Activated T-cell treated with anti-CD3 and anti-CD28 coated beads, Interleukin-2, amount 50 U/mL, for 72 hours (primary cell): ENCODE results near the gene NTRK3. TPM values are rescaled to one million over a fixed set of nuclear protein-coding genes. Genes with fewer than 3 reads are reported as not detected.

Source experiments
- ATAC-seq, 2 donors: fragments of 150-1000 bp; cut with Tn5 transposase; replicated peaks in 1 of 2; 2 replicates each; pipeline ENCODE4 v1.10.0; 2021; ENCODE audit warnings: moderate library complexity in 2 of 2, mild to moderate bottlenecking in 1 of 2
- DNase-seq, 2 donors: peaks; one replicate each; pipeline ENCODE4 v3.0.0; 2021 to 2022; ENCODE audit warnings: mixed read lengths in 1 of 2
- H3K27ac Mint-ChIP-seq: one replicate; pipeline ENCODE4 v1.8.0; 2022; ENCODE audit warnings: mild to moderate bottlenecking, moderate library complexity, mixed read lengths
- H3K27me3 Mint-ChIP-seq: one replicate; pipeline ENCODE4 v1.8.0; 2022; ENCODE audit warnings: low read depth, mixed read lengths
- H3K36me3 Mint-ChIP-seq, 2 donors: one replicate each; pipeline ENCODE4 v1.8.0; 2022; ENCODE audit warnings: mixed read lengths in 2 of 2, mild to moderate bottlenecking in 1 of 2; ENCODE audit not compliant: insufficient read depth in 2 of 2
- H3K4me1 Mint-ChIP-seq: one replicate; pipeline ENCODE4 v1.8.0; 2022; ENCODE audit warnings: low read depth, mixed read lengths
- H3K4me3 Mint-ChIP-seq, 2 donors: one replicate each; pipeline ENCODE4 v1.8.0; 2022; ENCODE audit warnings: mild to moderate bottlenecking in 2 of 2, mixed read lengths in 2 of 2, moderate library complexity in 2 of 2
- H3K9me3 Mint-ChIP-seq, 2 donors: one replicate each; pipeline ENCODE4 v1.8.0; 2022; ENCODE audit warnings: mixed read lengths in 2 of 2
- total RNA-seq, 2 donors: library from RNA; stranded (reverse); gene quantifications; one replicate each; pipeline ENCODE4 v1.2.3, GENCODE V29; 2022

NTRK3 gene
- total RNA-seq, 2 donors from 2014 or later = 4.2 to 8.9 TPM

DNA sequence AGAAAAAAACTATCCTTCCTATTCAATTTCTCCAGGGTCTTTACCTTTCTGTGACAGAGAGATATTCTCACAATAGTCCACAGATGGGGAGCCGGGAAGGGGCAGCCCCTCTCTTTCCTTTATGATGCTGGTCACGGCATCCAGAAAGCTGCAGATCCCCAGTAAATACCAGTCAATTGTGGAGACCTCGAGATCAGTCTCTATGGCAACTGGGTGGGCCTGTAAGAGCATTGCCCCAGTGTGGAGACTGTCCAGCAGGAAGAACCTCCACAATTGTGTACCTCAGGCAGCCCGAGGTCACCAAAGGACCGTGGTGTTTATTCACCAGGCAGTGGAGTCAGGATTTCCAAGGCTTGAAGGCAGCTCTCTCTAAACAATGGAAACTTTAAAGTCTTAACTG is 291.2 kb downstream of the NTRK3 start:
- Mint-ChIP-seq H3K9me3 (no peaks in the 10 kb centered on the region), H3K4me1 (no peaks in the 10 kb centered on the region), H3K27me3 (no peaks in the 10 kb centered on the region), H3K36me3 (no peaks in the 10 kb centered on the region), H3K4me3 (no peak overlapping the region), H3K27ac (no peak overlapping the region)
- DNase-seq (no peak), ATAC-seq (no peak)

DNA sequence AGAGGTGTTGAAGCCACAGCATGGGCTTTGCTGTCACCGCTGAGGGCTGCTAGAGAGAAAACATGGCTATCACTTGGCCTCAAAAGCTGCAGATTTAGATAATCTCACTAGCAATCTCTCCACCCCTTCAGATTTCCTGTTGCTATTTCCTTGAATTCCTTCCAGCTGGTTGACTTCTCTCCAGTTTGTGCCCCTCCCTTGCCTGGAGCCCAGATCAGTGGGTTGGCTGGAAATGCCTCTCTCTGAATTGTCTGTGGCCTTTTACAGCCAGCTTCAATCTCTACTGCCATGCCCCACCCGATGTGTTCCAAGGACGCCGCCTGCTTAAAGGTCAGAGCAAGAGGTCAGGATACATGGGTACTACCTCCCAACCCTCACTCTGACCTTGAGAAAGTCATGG is 294.1 kb downstream of the NTRK3 start:
- Mint-ChIP-seq H3K27ac (no peak overlapping the region), H3K9me3 (no peaks in the 10 kb centered on the region), H3K36me3 (no peaks in the 10 kb centered on the region), H3K4me3 (no peak overlapping the region), H3K27me3 (no peaks in the 10 kb centered on the region), H3K4me1 (no peaks in the 10 kb centered on the region)
- DNase-seq (no peak), ATAC-seq (no peak)

DNA sequence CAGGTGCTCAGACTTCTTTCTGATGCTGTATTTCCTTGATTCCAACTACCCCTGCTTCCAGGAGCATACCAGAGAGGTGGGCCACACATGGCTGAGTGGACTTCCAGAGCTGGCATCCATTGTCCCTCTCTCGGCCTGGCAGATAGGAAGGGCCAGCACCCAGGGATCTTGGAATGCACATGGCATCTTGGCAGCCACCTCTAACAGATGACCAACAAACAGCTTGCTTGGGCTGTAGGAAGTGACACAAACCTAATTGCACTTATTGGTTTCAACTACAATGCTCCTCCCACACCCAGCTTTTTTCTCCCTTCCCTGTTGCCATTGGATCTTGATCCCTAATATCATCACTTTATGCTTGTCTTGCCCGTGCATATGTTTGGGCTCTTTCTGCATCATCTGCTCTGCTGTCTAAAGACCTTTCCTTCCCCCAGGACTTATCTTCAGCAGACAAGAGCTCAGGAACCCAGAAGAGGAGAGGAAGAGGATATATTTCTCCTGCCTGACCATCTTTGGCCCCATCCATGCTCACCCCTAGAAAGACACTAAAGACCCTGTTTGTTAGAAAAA is 294.6 kb downstream of the NTRK3 start:
- no peaks in the 10 kb centered on the region for H3K4me1 Mint-ChIP-seq
- no peaks in the 10 kb centered on the region for H3K27me3 Mint-ChIP-seq
- H3K27ac Mint-ChIP-seq = no peak overlapping the region
- H3K9me3 Mint-ChIP-seq = no peaks in the 10 kb centered on the region
- no peak for DNase-seq
- no peaks in the 10 kb centered on the region for H3K36me3 Mint-ChIP-seq
- no peak for ATAC-seq
- no peak overlapping the region for H3K4me3 Mint-ChIP-seq

DNA sequence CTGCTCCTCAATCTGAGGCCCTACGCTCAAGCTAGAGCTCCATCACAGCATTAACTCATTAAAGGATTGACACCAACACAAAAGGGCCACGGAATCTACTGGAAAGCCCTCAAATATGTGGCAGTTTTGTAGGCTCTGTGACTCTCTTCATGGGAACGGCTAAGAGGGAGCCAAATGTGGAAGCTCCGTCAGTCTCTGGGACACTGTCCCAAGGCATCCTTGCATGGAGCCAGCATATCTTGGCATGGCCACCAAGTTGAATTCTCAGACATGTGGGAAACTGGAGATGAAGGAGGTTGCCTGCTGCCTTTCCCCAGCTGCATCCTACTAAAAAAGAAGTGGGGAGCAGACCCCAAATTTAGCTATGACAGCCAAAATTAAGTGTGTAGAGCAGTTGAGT is 296.9 kb downstream of the NTRK3 start:
- no peaks in the 10 kb centered on the region for H3K9me3 Mint-ChIP-seq
- no peaks in the 10 kb centered on the region for H3K27me3 Mint-ChIP-seq
- H3K4me3 Mint-ChIP-seq = no peak overlapping the region
- no peak for ATAC-seq
- no peaks in the 10 kb centered on the region for H3K36me3 Mint-ChIP-seq
- no peak for DNase-seq
- no peak overlapping the region for H3K27ac Mint-ChIP-seq
- H3K4me1 Mint-ChIP-seq = no peaks in the 10 kb centered on the region

DNA sequence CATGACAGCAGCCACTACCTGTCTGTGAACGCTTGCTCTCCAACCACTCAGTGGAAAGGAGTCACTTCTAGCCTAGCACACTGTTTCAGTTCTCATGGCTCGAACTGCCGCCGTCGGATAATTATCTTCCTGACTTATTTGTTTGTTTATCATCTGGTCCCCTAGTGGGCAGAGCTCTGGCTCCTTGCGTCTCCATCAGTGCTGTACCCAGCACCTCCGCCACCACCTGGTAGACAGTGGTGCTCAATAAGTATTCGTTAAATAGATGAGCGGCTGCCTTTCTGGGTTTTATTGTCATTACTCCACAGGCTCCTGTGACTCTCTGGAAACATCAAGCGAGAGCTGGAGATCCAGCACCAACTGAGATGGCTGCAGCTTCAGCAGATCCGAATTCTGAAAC is 297.5 kb downstream of the NTRK3 start:
- Mint-ChIP-seq H3K27ac (no peak overlapping the region), H3K4me1 (no peaks in the 10 kb centered on the region)
- ATAC-seq = no peak

DNA sequence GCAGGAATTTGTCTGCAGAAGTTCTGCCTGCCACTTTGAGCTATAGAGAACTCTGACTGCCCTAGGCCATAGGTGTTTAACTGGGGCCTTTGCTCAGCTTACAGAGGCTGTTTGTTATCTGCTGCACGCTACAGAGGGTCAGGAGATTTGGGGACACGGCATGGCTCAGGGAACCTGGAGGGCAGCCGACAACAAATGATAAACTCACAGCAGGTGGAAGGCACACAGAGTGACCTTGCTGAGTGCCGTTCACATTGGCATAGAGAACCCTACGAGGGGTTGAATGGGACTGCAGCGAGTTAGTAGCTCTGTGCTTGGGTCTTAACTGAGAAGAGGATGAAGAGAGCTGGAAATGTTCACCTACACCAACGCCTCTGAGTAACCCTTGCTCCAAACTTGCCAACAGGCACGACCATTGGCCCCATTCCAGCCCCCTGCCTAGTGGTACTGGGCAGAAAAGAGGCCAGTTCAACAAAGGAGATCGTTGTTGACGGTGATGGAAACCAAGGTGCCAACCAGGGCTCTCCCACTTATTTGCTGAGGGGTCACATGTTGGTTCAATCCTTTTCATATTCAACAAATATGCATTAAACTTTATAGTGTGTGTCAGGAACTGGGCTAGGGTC is 301.1 kb downstream of the NTRK3 start:
- H3K27me3 Mint-ChIP-seq = no peaks in the 10 kb centered on the region
- H3K27ac Mint-ChIP-seq = no peak overlapping the region
- H3K4me3 Mint-ChIP-seq = no peak overlapping the region
- no peaks in the 10 kb centered on the region for H3K36me3 Mint-ChIP-seq
- DNase-seq (no peak), ATAC-seq (no peak)
- H3K4me1 Mint-ChIP-seq = no peaks in the 10 kb centered on the region
- no peaks in the 10 kb centered on the region for H3K9me3 Mint-ChIP-seq

More for the DNA sequence above, 297.5 kb downstream of the NTRK3 start:
- Mint-ChIP-seq H3K36me3 (no peaks in the 10 kb centered on the region), H3K9me3 (no peaks in the 10 kb centered on the region), H3K27me3 (no peaks in the 10 kb centered on the region), H3K4me3 (no peak overlapping the region)
- no peak for DNase-seq

DNA sequence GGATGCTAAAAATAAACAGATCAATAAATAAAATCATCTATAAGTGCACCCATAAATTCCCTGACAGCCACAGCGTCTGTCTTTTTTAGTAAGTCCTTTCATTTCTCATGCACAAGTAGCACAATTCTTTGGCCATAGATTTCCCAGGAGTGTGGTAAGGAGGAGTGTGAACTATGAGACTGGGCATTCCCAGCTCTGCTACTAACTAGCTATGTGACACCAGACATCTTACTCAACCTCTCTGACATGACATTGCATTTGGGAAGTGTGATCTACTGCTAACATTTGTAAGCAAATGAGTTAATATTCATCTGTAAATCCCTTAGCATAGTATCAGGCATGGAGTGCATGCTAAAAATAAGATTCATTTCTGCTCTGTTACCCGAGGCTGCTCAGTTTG is 301.7 kb downstream of the NTRK3 start:
- ATAC-seq (no peak), DNase-seq (no peak)
- Mint-ChIP-seq H3K27me3 (no peaks in the 10 kb centered on the region), H3K4me1 (no peaks in the 10 kb centered on the region), H3K4me3 (no peak overlapping the region), H3K36me3 (no peaks in the 10 kb centered on the region), H3K9me3 (no peaks in the 10 kb centered on the region), H3K27ac (no peak overlapping the region)

DNA sequence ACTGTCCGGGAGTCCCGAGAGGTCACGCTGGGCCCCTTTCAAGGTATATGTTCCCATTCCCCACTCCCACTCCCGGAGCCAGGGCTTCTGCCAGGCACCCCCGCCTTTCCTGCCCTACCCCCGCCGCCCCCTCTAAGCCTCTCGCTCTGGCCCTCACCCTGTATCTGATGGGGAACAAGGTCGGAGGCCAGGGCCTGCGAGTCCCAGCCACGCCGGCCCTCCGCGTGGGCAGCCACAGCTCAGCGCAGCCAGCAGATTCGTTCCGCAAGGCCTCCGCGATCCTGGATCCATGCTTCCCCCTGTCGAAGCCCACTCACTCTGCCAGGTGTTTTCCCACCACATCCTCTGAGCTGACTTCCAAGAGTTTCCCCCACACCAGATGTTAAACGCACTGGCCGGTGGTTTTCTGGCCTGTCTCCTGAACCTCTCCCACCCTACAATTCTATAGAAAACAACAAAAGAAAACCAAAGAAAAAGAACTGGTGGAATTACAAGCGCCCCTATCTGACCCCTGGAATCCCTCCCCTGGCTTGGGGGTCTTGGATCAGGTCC is 303.7 kb downstream of the NTRK3 start:
- Mint-ChIP-seq H3K4me3 (no peak overlapping the region), H3K27me3 (no peaks in the 10 kb centered on the region), H3K36me3 (no peaks in the 10 kb centered on the region), H3K9me3 (no peaks in the 10 kb centered on the region), H3K4me1 (no peaks in the 10 kb centered on the region), H3K27ac (no peak overlapping the region)
- ATAC-seq (no peak), DNase-seq (no peak)

DNA sequence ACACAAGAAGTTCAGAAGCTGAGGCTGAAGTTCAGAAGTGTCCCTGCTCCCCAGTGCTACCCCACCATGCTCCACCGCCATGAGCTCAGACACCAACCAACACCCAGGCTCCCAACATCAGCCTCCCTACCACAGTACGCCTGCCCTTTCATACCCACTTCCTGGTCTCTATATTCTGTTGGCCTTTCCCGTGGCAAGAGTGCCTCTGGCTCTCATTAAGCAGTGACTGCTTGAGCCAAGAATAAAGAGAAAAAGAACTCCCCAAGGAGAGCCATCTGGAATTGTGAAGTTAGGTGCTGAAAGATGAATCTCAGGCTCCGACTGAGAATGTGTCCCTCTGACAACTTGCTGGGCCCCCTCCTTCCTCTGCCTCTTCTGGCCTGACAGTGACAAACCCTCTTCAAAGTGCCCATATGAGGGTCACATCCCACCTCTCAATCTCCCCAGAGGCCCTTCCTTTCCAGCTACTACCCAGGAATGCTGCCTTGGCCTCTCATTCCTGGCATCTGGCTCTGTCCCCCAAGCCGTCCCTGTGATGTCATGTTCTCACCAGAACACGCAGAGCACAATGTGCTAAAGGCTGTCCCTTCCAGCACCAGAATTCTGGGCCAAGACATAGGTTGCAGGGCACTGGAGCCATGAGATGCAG is 306.8 kb downstream of the NTRK3 start:
- ATAC-seq (no peak), DNase-seq (no peak)
- H3K9me3 Mint-ChIP-seq = no peaks in the 10 kb centered on the region
- no peaks in the 10 kb centered on the region for H3K36me3 Mint-ChIP-seq
- H3K27ac Mint-ChIP-seq = no peak overlapping the region
- H3K27me3 Mint-ChIP-seq = no peaks in the 10 kb centered on the region
- H3K4me1 Mint-ChIP-seq = no peaks in the 10 kb centered on the region
- H3K4me3 Mint-ChIP-seq = no peak overlapping the region

DNA sequence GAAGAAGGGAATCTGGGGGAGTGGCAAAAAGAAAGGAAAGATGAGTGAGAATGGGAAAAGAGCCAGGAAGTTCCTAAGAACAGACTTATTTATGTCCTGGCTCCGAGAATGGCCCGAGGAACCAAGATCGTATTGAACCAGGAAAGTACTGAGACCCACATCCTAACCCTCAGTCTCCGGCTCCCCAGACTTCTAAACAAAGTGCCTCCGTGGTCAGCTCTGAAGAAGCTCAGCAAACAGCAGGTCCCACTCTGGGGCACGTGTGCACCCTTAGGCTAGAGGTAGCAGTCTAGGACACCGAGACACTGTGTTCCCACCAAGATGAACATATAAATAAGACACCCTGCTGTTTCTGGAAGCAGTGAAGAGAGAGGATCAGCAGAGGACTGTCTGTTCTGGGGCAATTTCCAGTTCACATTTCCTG is 307.4 kb downstream of the NTRK3 start:
- H3K27ac Mint-ChIP-seq = no peak overlapping the region
- no peaks in the 10 kb centered on the region for H3K36me3 Mint-ChIP-seq
- ATAC-seq = no peak
- no peak for DNase-seq
- no peaks in the 10 kb centered on the region for H3K4me1 Mint-ChIP-seq
- no peaks in the 10 kb centered on the region for H3K27me3 Mint-ChIP-seq
- H3K4me3 Mint-ChIP-seq = no peak overlapping the region
- H3K9me3 Mint-ChIP-seq = no peaks in the 10 kb centered on the region

DNA sequence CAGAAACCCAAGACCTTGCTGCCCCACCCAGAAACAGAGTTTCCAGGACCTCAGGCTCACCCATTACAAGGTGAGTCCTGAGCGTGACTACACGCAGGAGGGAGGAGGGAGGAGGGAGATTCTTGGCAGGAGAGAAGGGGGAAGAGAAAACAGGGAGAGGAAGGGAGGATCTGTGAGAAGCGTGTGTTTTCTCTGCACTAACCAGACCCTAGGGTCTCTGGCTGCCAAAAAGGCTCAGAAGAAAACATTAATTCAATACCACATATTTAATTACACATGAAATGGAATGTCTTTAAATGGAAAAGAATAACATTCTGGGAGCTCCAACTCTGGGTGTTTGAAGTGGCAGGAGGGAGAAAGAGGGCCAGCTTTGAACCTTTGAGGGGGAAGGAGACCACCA is 309.0 kb downstream of the NTRK3 start:
- Mint-ChIP-seq H3K27me3 (no peaks in the 10 kb centered on the region), H3K4me1 (no peaks in the 10 kb centered on the region), H3K36me3 (no peaks in the 10 kb centered on the region), H3K27ac (no peak overlapping the region), H3K9me3 (no peaks in the 10 kb centered on the region), H3K4me3 (no peak overlapping the region)
- DNase-seq (no peak), ATAC-seq (no peak)

DNA sequence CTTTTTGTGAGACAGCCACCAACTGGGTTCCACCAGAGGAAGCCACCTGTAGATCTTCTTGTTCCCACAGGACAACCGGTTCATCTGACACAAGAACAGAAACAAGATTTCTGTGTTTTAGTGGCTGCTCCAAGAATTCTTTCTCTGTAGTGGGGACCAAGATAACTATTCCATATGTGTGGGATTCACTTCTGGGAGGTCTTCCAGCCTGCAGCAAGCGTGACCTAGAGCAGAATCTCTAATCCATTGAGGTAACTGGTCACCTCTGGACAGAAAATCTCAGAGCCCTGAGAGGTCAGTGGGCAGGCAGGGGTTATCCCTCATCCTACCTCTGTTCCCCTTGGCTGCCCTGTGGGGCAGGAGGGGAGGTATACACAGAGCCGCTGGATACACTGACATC is 311.3 kb downstream of the NTRK3 start:
- no peaks in the 10 kb centered on the region for H3K4me1 Mint-ChIP-seq
- no peak for DNase-seq
- H3K27me3 Mint-ChIP-seq = no peaks in the 10 kb centered on the region
- no peaks in the 10 kb centered on the region for H3K36me3 Mint-ChIP-seq
- no peak overlapping the region for H3K4me3 Mint-ChIP-seq
- no peak overlapping the region for H3K27ac Mint-ChIP-seq
- H3K9me3 Mint-ChIP-seq = no peaks in the 10 kb centered on the region
- no peak for ATAC-seq

DNA sequence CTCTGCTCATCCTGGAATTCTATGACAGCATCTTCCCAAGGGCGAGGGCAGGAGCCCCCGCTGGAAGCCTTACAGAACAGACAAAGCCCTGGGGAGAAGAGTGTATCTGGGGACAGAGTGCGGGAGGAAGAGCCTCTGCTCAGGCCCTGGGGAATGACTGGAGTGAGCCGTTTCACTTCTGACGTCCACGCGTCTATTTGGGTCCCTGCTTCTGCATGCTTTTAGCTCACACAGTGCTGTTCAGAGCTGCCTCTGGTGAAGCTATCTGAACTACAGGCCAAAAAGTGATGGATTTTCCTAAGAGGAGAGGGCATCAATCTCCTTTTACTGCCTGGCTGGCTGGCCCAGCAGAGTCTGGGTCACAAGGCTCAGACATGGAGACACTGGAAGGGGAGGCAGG is 311.8 kb downstream of the NTRK3 start:
- Mint-ChIP-seq H3K27me3 (no peaks in the 10 kb centered on the region), H3K4me3 (no peak overlapping the region), H3K27ac (no peak overlapping the region), H3K36me3 (no peaks in the 10 kb centered on the region), H3K4me1 (no peaks in the 10 kb centered on the region), H3K9me3 (no peaks in the 10 kb centered on the region)
- ATAC-seq (no peak), DNase-seq (no peak)

DNA sequence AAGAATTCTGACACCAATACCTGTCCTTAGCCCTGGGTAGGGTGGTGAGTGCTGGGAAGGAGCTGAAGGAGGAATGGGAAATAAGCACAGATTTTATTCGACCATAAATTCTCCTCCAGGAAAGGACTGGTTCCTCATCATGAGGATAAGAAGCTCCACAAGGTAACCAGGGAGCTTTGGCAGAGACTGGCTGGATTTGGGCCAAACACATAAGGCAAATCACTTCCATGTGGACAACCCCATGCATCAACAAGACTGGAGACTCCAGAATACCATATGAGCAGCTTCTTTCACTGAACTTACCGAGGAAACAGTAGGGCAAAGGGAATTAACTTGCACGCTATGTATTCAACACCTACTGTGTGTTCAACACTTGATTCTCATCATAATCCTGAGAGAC is 312.5 kb downstream of the NTRK3 start:
- ATAC-seq (no peak), DNase-seq (no peak)
- Mint-ChIP-seq H3K27me3 (no peaks in the 10 kb centered on the region), H3K27ac (no peak overlapping the region), H3K4me3 (no peak overlapping the region), H3K36me3 (no peaks in the 10 kb centered on the region), H3K9me3 (no peaks in the 10 kb centered on the region), H3K4me1 (no peaks in the 10 kb centered on the region)
